HCT116 (cell line): Measurements from ENCODE around the gene TFDP1. TPM values are rescaled to one million over a fixed set of nuclear protein-coding genes. Genes with fewer than 3 reads are reported as not detected.

Experiments used
- ATAC-seq: fragments of 200-7000 bp; cut with Tn5 transposase; 2 replicates; pipeline ENCODE4 v1.9.1; 2020; ENCODE audit warnings: mild to moderate bottlenecking, moderate library complexity
- BruUV-seq: library from RNA; stranded (reverse); fragments of 400-500 nt; replicated peaks from 2 replicates; lab custom pipeline; 2021; lab: Mats Ljungman, UMichigan
- CTCF ChIA-PET: fragments of 300-600 bp; sonication (Branson Sonifier 250); formaldehyde crosslinking; loops from one replicate; lab custom pipeline; 2021; ENCODE audit warnings: antibody characterized with exemption; lab: Charles Lee
- POLR2A ChIA-PET: fragments of 300-600, 350-600 bp; sonication (Branson Sonifier 250); formaldehyde crosslinking; loops from one replicate; lab custom pipeline; 2021; ENCODE audit warnings: antibody characterized with exemption; lab: Charles Lee
- RAD21 ChIA-PET, 2 experiments: fragments of 300-600 bp; sonication (Branson Sonifier 250); formaldehyde crosslinking; loops; one replicate each; lab custom pipeline; 2023; ENCODE audit warnings: low total read pairs in 2 of 2; ENCODE audit not compliant: uncharacterized antibody in 2 of 2, unreplicated experiment in 2 of 2, low non-redundant PET in 1 of 2; lab: Charles Lee
- DNase-seq: peaks from one replicate; pipeline ENCODE4 v3.0.0-alpha.2; 2010; ENCODE audit warnings: low read depth, low spot score
- H2AFZ ChIP-seq: fragments of 200-600 bp; shearing (Covaris generic), sonication (generic); 2 replicates; pipeline ENCODE4 v1.6.1; 2017; ENCODE audit warnings: low read depth, mixed run types, mixed read lengths, antibody characterized with exemption, low read length; ENCODE audit not compliant: poor library complexity, severe bottlenecking
- H3K27ac ChIP-seq: 2 replicates; pipeline ENCODE4 v1.5.1; 2012; ENCODE audit warnings: low read depth, low read length
- H3K27me3 ChIP-seq: fragments of 200-600 bp; sonication (generic); 2 replicates; pipeline ENCODE4 v1.6.1; 2016; ENCODE audit warnings: mixed run types, low read length, mixed read lengths; ENCODE audit not compliant: insufficient read depth
- H3K36me3 ChIP-seq, 2 experiments: fragments of 200-500 bp in 1 of 2; fragments of 200-600 bp in 1 of 2; sonication (Bioruptor generic) in 1 of 2; sonication (generic) in 1 of 2; 2 replicates each; pipeline versions ENCODE4 v1.5.1 to v1.6.1; 2014 to 2016; ENCODE audit warnings: low read length in 2 of 2, inconsistent platforms in 1 of 2, mixed read lengths in 1 of 2, mixed run types in 1 of 2; ENCODE audit not compliant: insufficient read depth in 2 of 2, control insufficient read depth in 1 of 2
- H3K4me1 ChIP-seq, 2 experiments: fragments of 200-600 bp in 1 of 2; sonication (generic) in 1 of 2; 2 replicates each; pipeline versions ENCODE4 v1.5.1 to v1.6.1; 2012 to 2017; ENCODE audit warnings: low read length in 2 of 2, inconsistent platforms in 1 of 2, mild to moderate bottlenecking in 1 of 2, mixed read lengths in 1 of 2, mixed run types in 1 of 2, moderate library complexity in 1 of 2; ENCODE audit not compliant: insufficient read depth in 2 of 2, control insufficient read depth in 1 of 2
- H3K4me2 ChIP-seq: fragments of 200-600 bp; sonication (generic); 2 replicates; pipeline ENCODE4 v1.6.1; 2017; ENCODE audit warnings: mixed run types, low read length, mixed read lengths
- H3K4me3 ChIP-seq, 2 experiments: fragments of 200-600 bp in 1 of 2; sonication (generic) in 1 of 2; replicated peaks in 1 of 2; 2 replicates each; pipeline ENCODE4 v1.5.1; 2011 to 2016; ENCODE audit warnings: low read length in 2 of 2, control low read depth in 1 of 2, low read depth in 1 of 2, mild to moderate bottlenecking in 1 of 2, mixed read lengths in 1 of 2, mixed run types in 1 of 2
- H3K79me2 ChIP-seq: fragments of 200-600 bp; sonication (generic); 2 replicates; pipeline ENCODE4 v1.6.1; 2017; ENCODE audit warnings: mild to moderate bottlenecking, mixed run types, low read length, moderate library complexity, mixed read lengths; ENCODE audit not compliant: insufficient read depth
- H3K9ac ChIP-seq: fragments of 200-600 bp; sonication (generic); 2 replicates; pipeline ENCODE4 v1.6.1; 2016; ENCODE audit warnings: low read length, mixed read lengths
- H3K9me2 ChIP-seq: fragments of 200-600 bp; sonication (generic), shearing (Covaris generic); 2 replicates; pipeline ENCODE4 v1.6.1; 2017; ENCODE audit warnings: mixed run types, mild to moderate bottlenecking, moderate library complexity; ENCODE audit not compliant: insufficient read depth
- H3K9me3 ChIP-seq, 2 experiments: fragments of 200-500 bp in 1 of 2; fragments of 200-600 bp in 1 of 2; sonication (Bioruptor generic) in 1 of 2; sonication (generic) in 1 of 2; 2 replicates each; pipeline ENCODE4 v1.6.1; 2014 to 2017; ENCODE audit warnings: low read length in 2 of 2, mixed read lengths in 2 of 2, inconsistent platforms in 1 of 2, low read depth in 1 of 2, mild to moderate bottlenecking in 1 of 2, mixed run types in 1 of 2, moderate library complexity in 1 of 2; ENCODE audit not compliant: control insufficient read depth in 1 of 2, insufficient read depth in 1 of 2
- H4K20me1 ChIP-seq: fragments of 200-600 bp; sonication (generic), shearing (Covaris generic); 2 replicates; pipeline ENCODE4 v1.6.1; 2017; ENCODE audit warnings: mixed run types, mild to moderate bottlenecking, moderate library complexity; ENCODE audit not compliant: insufficient read depth
- CBX3 ChIP-seq: IDR thresholded peaks from 2 replicates; pipeline ENCODE4 v1.6.1; 2012; ENCODE audit warnings: low read depth
- CEBPB ChIP-seq: IDR thresholded peaks from 2 replicates; pipeline ENCODE4 v1.6.1; 2012; ENCODE audit warnings: low read depth
- EGR1 ChIP-seq: IDR thresholded peaks from 2 replicates; pipeline ENCODE4 v1.6.1; 2012; ENCODE audit warnings: low read depth
- ELF1 ChIP-seq: IDR thresholded peaks from 2 replicates; pipeline ENCODE4 v1.6.1; 2012; ENCODE audit warnings: low read depth, borderline replicate concordance
- EZH2 ChIP-seq: fragments of 200-600 bp; sonication (generic); IDR thresholded peaks from 2 replicates; pipeline ENCODE4 v1.6.1; 2017; ENCODE audit warnings: antibody characterized with exemption, mixed run types
- EZH2phosphoT487 ChIP-seq: fragments of 200-600 bp; IDR thresholded peaks from 2 replicates; pipeline ENCODE4 v1.6.1; 2018; ENCODE audit warnings: antibody characterized with exemption, borderline replicate concordance
- FOSL1 ChIP-seq: IDR thresholded peaks from 2 replicates; pipeline ENCODE4 v1.6.1; 2012; ENCODE audit warnings: low read depth
- JUND ChIP-seq: IDR thresholded peaks from 2 replicates; pipeline ENCODE4 v1.6.1; 2012
- POLR2A ChIP-seq: IDR thresholded peaks from 2 replicates; pipeline ENCODE4 v1.7.0; 2011; ENCODE audit warnings: borderline replicate concordance; ENCODE audit not compliant: insufficient read depth, insufficient read length; ENCODE audit errors: extremely low read depth
- POLR2AphosphoS5 ChIP-seq: IDR thresholded peaks from 2 replicates; pipeline ENCODE4 v1.6.1; 2011; ENCODE audit warnings: mild to moderate bottlenecking, low read depth, low read length, moderate library complexity
- RAD21 ChIP-seq: IDR thresholded peaks from 2 replicates; pipeline ENCODE4 v1.6.1; 2012; ENCODE audit warnings: low read depth, mild to moderate bottlenecking
- SIN3A ChIP-seq: IDR thresholded peaks from 2 replicates; pipeline ENCODE4 v1.6.1; 2012; ENCODE audit warnings: low read depth
- SP1 ChIP-seq: IDR thresholded peaks from 2 replicates; pipeline ENCODE4 v1.6.1; 2012; ENCODE audit warnings: low read depth
- SRF ChIP-seq: IDR thresholded peaks from 2 replicates; pipeline ENCODE4 v1.6.1; 2012; ENCODE audit warnings: low read depth
- TCF7L2 ChIP-seq: IDR thresholded peaks from 2 replicates; pipeline ENCODE4 v1.7.0; 2011; ENCODE audit warnings: borderline replicate concordance, inconsistent platforms; ENCODE audit not compliant: insufficient read depth, insufficient read length; ENCODE audit errors: extremely low read depth
- YY1 ChIP-seq: IDR thresholded peaks from 2 replicates; pipeline ENCODE4 v1.6.1; 2011; ENCODE audit warnings: low read length, low read depth, moderate library complexity, mild to moderate bottlenecking; ENCODE audit not compliant: insufficient replicate concordance; ENCODE audit errors: extremely low read depth
- ZFX ChIP-seq: fragments of 450-650 bp; IDR thresholded peaks from 2 replicates; pipeline ENCODE4 v1.6.1; 2017
- intact Hi-C: fragments of 100-400 bp; cut with micrococcal nuclease; formaldehyde crosslinking; loops from 2 replicates; pipeline ENCODE4 v1.10.0; 2022
- total RNA-seq: library from RNA; stranded (reverse); gene quantifications from one replicate; pipeline ENCODE4 v1.2.1, GENCODE V29; 2021; ENCODE audit not compliant: unreplicated experiment
- TF ChIP-seq, protein P1 (sequence below): IDR thresholded peaks from 2 replicates; pipeline ENCODE4 v1.6.1; 2012
- TF ChIP-seq, protein P2 (sequence below): IDR thresholded peaks from 2 replicates; pipeline ENCODE4 v1.6.1; 2012
- TF ChIP-seq, protein P3 (sequence below): IDR thresholded peaks from 2 replicates; pipeline ENCODE4 v1.6.1; 2011; ENCODE audit warnings: mild to moderate bottlenecking, low read length, moderate library complexity; ENCODE audit not compliant: insufficient replicate concordance; ENCODE audit errors: extremely low read depth

TFDP1 gene
- total RNA-seq, 1 experiment from 2014 or later: 169 TPM

DNA sequence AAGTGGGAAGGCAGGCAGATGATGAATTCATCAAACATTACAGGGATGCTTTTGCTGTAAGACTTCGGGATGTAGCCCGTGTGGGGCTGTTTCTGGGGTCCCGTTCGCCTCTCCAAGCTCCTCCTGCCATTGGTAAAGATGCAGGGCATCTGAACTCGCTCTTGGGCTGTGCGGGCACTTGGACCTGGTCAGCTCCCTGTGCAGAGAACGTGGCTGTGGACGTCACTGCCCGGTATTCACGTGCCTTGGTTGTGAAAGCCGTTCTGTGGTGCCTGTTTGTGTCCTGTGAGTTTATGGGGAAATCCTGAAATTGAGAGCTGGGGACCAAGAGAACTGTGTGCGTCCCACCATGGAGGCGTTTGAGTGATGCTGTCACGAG lies 5.4 kb downstream of the TFDP1 start:
- H3K9ac ChIP-seq: no peak overlapping the region
- H3K9me3 ChIP-seq: no peaks in the 10 kb centered on the region
- ChIA-PET CTCF (no interaction called here), RAD21 (no interaction called here), POLR2A (no interaction called here)
- no peak overlapping the region for H3K4me2 ChIP-seq
- no peak for TF ChIP-seq SRF
- TF ChIP-seq EZH2phosphoT487: no peak
- TF ChIP-seq YY1: no peak
- TF ChIP-seq JUND: no peak
- no peak for TF ChIP-seq RAD21
- TF ChIP-seq, protein P1, sequence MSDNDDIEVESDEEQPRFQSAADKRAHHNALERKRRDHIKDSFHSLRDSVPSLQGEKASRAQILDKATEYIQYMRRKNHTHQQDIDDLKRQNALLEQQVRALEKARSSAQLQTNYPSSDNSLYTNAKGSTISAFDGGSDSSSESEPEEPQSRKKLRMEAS: no peak
- TF ChIP-seq POLR2AphosphoS5: no peak
- no peak for TF ChIP-seq ELF1
- TF ChIP-seq CEBPB: no peak
- no peak for TF ChIP-seq FOSL1
- TF ChIP-seq SP1: no peak
- no peak for TF ChIP-seq EGR1
- TF ChIP-seq, protein P2, sequence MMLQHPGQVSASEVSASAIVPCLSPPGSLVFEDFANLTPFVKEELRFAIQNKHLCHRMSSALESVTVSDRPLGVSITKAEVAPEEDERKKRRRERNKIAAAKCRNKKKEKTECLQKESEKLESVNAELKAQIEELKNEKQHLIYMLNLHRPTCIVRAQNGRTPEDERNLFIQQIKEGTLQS: no peak
- TF ChIP-seq EZH2: no peak
- TF ChIP-seq SIN3A: no peak
- TF ChIP-seq CBX3: no peak
- no peak for TF ChIP-seq ZFX
- TF ChIP-seq POLR2A: no peak
- TF ChIP-seq TCF7L2: no peak
- TF ChIP-seq, protein P3, sequence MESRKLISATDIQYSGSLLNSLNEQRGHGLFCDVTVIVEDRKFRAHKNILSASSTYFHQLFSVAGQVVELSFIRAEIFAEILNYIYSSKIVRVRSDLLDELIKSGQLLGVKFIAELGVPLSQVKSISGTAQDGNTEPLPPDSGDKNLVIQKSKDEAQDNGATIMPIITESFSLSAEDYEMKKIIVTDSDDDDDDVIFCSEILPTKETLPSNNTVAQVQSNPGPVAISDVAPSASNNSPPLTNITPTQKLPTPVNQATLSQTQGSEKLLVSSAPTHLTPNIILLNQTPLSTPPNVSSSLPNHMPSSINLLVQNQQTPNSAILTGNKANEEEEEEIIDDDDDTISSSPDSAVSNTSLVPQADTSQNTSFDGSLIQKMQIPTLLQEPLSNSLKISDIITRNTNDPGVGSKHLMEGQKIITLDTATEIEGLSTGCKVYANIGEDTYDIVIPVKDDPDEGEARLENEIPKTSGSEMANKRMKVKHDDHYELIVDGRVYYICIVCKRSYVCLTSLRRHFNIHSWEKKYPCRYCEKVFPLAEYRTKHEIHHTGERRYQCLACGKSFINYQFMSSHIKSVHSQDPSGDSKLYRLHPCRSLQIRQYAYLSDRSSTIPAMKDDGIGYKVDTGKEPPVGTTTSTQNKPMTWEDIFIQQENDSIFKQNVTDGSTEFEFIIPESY: no peak
- H3K4me1 ChIP-seq: peaks cover 4 to 11% of the 10 kb centered on the region in 2 experiments; a peak in 2 of 4 replicates
- no peak for ATAC-seq
- peaks cover 12 to 52% of the 10 kb centered on the region in 2 experiments for H3K36me3 ChIP-seq
- H3K27ac ChIP-seq: no peak overlapping the region
- no peaks in the 10 kb centered on the region for H3K9me2 ChIP-seq
- peaks cover 93% of the 10 kb centered on the region for H3K79me2 ChIP-seq
- BruUV-seq: no TSS peak
- H3K27me3 ChIP-seq: no peaks in the 10 kb centered on the region
- DNase-seq: no peak
- H3K4me3 ChIP-seq: no peak overlapping the region
- H2AFZ ChIP-seq: no peak overlapping the region
- intact Hi-C loops: no loop called here
- H4K20me1 ChIP-seq: peaks cover 20% of the 10 kb centered on the region; the same call in 1 of the 2 replicates
